Omental fat pad (tissue), 4 donors: ENCODE results near the gene ABCB1. TPM values are rescaled to one million over a fixed set of nuclear protein-coding genes. Genes with fewer than 3 reads are reported as not detected.

Source experiments
- ATAC-seq: fragments of 150-250 bp; one replicate; pipeline ENCODE4 v1.9.1; 2016; ENCODE audit warnings: mild to moderate bottlenecking, moderate library complexity; ENCODE audit not compliant: low FRiP score
- DNase-seq: peaks from one replicate; pipeline ENCODE4 v3.0.0-alpha.2; 2019; ENCODE audit warnings: low spot score
- total RNA-seq, 4 donors: library from RNA; depleted of rRNA; stranded (reverse); fragments of >200 nt; gene quantifications; one replicate each; pipeline ENCODE4 v1.1.0, GENCODE V29; 2016
- TF ChIP-seq, protein P1 (sequence below), 3 donors: fragments of 450-650 bp; IDR thresholded peaks; one replicate each; pipeline ENCODE4 v1.5.1; 2016 to 2017; ENCODE audit warnings: antibody characterized with exemption in 3 of 3, mild to moderate bottlenecking in 3 of 3, moderate library complexity in 2 of 3

ABCB1 gene
- total RNA-seq, 4 donors from 2014 or later: 5.8 to 21.1 (median 11.9) TPM

DNA sequence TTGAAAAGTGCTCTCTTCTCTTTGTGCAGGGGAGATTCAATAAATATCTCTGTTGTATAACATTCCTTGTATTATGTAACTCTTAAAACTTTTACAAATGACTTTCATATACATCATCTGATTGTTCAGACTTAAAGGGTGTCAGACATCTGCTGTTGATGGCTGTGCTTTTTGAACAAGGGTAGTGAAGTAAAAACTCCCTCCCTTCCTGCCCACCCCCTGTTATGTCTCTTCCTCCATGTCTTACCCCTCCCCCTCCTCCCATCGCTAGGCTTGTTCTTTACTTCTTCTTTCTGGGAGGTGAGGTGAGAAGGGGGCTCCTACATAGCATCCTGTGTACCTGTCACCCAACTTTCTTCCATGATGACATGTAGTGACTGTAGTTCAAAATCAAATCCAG, 101.8 kb downstream of the ABCB1 start:
- ATAC-seq (no peak), DNase-seq (no peak)
- TF ChIP-seq, protein P1, sequence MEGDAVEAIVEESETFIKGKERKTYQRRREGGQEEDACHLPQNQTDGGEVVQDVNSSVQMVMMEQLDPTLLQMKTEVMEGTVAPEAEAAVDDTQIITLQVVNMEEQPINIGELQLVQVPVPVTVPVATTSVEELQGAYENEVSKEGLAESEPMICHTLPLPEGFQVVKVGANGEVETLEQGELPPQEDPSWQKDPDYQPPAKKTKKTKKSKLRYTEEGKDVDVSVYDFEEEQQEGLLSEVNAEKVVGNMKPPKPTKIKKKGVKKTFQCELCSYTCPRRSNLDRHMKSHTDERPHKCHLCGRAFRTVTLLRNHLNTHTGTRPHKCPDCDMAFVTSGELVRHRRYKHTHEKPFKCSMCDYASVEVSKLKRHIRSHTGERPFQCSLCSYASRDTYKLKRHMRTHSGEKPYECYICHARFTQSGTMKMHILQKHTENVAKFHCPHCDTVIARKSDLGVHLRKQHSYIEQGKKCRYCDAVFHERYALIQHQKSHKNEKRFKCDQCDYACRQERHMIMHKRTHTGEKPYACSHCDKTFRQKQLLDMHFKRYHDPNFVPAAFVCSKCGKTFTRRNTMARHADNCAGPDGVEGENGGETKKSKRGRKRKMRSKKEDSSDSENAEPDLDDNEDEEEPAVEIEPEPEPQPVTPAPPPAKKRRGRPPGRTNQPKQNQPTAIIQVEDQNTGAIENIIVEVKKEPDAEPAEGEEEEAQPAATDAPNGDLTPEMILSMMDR (IDR thresholded peaks at IDR 0.05): no peak

DNA sequence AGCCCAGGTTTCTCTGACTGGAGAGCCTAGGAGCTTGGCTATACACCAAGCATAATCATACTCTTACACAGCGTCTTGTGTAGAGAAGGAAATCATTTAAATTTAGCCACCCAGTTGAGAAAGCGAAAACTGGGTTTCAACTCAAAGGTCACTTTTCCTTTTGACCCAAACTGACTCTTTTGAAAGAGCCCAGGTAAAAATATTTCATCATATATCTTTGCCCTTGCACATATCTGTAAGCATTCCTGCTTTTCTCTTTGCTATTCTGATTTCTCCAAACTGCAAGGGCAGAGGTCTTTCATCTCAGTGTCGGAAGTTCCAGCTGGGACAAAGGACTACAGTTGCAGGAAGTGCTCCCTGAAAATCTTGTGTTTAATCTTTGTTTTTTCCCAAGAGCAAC, 103.2 kb downstream of the ABCB1 start:
- ATAC-seq: no peak
- no peak for DNase-seq
- TF ChIP-seq, protein P1 (IDR thresholded peaks at IDR 0.05): no peak

DNA sequence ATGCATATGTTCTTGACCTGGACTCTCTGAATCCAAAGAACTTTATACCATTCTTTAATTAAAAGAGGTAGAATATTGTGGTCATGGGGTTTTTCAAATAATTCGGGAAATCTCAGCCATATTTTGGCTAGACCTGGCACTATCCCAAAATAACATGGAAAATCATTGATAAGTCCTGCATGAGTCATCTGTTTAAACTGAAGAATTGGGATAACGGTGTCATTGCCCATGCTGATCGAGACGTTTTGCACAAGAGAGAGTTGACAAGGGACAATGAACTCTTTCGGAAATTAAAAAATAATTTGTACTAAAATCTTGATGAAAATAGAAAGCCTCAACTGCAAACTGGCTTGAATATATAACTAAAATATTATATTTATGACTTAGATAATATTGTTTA, 105.3 kb downstream of the ABCB1 start:
- TF ChIP-seq, protein P1 (IDR thresholded peaks at IDR 0.05): no peak
- DNase-seq (no peak), ATAC-seq (no peak)

DNA sequence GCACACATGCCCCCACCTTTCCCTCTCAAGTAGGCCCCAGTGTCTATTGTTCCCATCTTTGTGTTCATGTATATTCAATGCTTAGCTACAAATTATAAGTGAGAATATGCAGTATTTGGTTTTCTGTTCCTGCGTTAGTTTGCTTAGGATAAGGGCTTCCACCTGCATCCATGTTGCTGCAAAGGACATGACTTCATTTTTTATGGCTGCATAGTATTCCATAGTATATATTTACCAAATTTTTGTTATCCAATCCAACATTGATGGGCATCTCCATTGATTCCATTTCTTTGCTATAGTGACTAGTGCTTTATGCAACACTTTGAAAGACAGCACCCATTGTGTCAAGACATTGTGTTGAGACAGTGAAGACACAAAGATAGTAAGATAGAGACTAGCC, 106.2 kb downstream of the ABCB1 start:
- DNase-seq: no peak
- TF ChIP-seq, protein P1 (IDR thresholded peaks at IDR 0.05): no peak
- ATAC-seq: no peak

DNA sequence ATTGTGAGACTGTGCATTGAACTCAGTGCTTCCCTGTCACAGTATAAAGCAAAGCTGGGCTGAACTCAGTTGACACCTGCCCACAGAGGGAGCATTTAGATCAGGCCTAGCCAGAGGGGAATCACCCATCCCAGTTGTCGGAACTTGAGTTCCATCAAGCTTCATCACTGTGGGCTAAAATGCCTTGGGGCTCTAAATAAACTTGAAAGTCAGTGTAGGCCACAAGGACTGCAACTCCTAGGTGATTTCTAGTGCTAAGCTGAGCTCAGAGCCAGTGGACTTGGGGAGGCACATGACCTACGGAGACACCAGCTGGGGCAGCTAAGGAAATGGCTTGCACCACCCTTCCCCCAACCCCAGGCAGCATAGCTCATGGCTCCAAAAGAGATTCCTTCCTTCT, 117.6 kb downstream of the ABCB1 start:
- TF ChIP-seq, protein P1 (IDR thresholded peaks at IDR 0.05): no peak
- ATAC-seq: no peak
- no peak for DNase-seq

DNA sequence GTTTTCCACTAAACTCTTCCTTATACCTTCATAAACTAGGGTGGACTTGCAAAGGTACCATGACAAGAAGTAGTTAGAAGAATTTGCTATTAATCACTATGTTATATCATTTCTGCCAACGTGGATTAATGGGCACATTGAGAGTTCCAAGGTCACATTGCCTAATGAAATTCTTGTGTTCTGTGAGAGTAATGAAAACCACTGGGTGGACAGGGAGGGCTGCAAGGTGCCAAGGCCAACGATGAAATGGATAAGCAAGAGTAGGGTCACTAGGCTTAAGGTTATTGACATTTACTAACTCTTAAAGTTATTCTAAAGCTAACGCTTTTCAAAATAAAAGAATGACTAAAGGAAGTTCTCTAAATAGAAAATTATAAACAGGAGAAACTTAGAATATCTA, 118.6 kb downstream of the ABCB1 start:
- DNase-seq: no peak
- TF ChIP-seq, protein P1 (IDR thresholded peaks at IDR 0.05): no peak
- ATAC-seq: no peak

DNA sequence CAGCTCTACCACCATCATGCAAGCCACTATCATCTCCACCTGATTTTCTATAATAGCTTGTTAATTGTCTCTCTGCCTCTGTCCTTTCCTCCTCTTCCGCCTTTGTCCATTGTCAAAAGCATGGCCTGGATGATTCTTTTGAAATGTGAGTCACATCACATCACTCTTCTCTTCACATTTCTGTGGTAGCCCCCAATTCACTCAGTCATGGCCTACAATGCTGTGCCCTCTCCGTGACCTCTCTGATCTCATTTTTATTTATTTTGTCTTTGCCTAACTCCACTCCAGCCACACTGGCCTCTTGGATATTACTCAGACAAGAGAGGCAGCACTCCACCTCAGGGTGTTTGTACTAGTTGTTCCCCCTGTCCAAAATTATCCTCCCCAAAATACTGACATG, 120.3 kb downstream of the ABCB1 start:
- TF ChIP-seq, protein P1 (IDR thresholded peaks at IDR 0.05): no peak
- ATAC-seq: no peak
- DNase-seq: no peak
